CD4-positive, CD25-positive, alpha-beta regulatory T cell (primary cell): ENCODE data around the gene PTGER4. TPM values are rescaled to one million over a fixed set of nuclear protein-coding genes. Genes with fewer than 3 reads are reported as not detected.
A peak's percentile ranks its signal among the peaks of the same experiment; 100 is the strongest.
"Not testable (repeated sequence)": the region's sequence is repeated elsewhere in the genome, so short reads cannot be mapped to it uniquely, and the experiment has no call there.

ENCODE experiments used
- ATAC-seq, 2 donors: fragments of 150-1000 bp; cut with Tn5 transposase; one replicate each; pipeline ENCODE4 v1.10.0; 2021; ENCODE audit warnings: low read depth in 2 of 2, moderate number of reproducible peaks in 2 of 2, moderate library complexity in 1 of 2
- DNase-seq, 3 donors: peaks; one replicate each; pipeline versions ENCODE4 v3.0.0 to v3.0.0-alpha.2; 2012 to 2022; ENCODE audit warnings: mixed read lengths in 1 of 3
- H3K27ac ChIP-seq: one replicate; pipeline ENCODE4 v1.7.0; 2013; ENCODE audit warnings: mild to moderate bottlenecking, low read length; ENCODE audit not compliant: insufficient read depth, poor library complexity, severe bottlenecking
- H3K27me3 ChIP-seq: one replicate; pipeline ENCODE4 v1.7.0; 2013; ENCODE audit warnings: low read length; ENCODE audit not compliant: control insufficient read depth, insufficient read depth
- H3K36me3 ChIP-seq: one replicate; pipeline ENCODE4 v1.7.0; 2013; ENCODE audit warnings: mild to moderate bottlenecking, low read length, moderate library complexity; ENCODE audit not compliant: control insufficient read depth, insufficient read depth
- H3K4me1 ChIP-seq: 2 replicates; pipeline ENCODE4 v1.7.0; 2013; ENCODE audit warnings: mild to moderate bottlenecking, low read length; ENCODE audit not compliant: insufficient read depth, control insufficient read depth, poor library complexity, severe bottlenecking
- H3K4me3 ChIP-seq: one replicate; pipeline ENCODE4 v1.7.0; 2013; ENCODE audit warnings: low read depth, mild to moderate bottlenecking, low read length, moderate library complexity
- H3K9me3 ChIP-seq, 2 experiments: 1 replicate in 1 of 2; 2 replicates in 1 of 2; pipeline ENCODE4 v1.7.0; 2013; ENCODE audit warnings: low read length in 2 of 2, mild to moderate bottlenecking in 1 of 2, moderate library complexity in 1 of 2; ENCODE audit not compliant: control insufficient read depth in 2 of 2
- H3K27ac Mint-ChIP-seq, 3 donors: one replicate each; pipeline ENCODE4 v1.8.0; 2020 to 2022; ENCODE audit warnings: mild to moderate bottlenecking in 3 of 3, mixed read lengths in 3 of 3, moderate library complexity in 2 of 3
- H3K27me3 Mint-ChIP-seq: one replicate; pipeline ENCODE4 v1.8.0; 2022; ENCODE audit warnings: mild to moderate bottlenecking, mixed read lengths
- H3K36me3 Mint-ChIP-seq: one replicate; pipeline ENCODE4 v1.8.0; 2020; ENCODE audit warnings: mixed read lengths
- H3K4me1 Mint-ChIP-seq, 4 donors: one replicate each; pipeline ENCODE4 v1.8.0; 2020 to 2022; ENCODE audit warnings: mixed read lengths in 4 of 4, mild to moderate bottlenecking in 1 of 4
- H3K4me3 Mint-ChIP-seq, 4 donors: one replicate each; pipeline ENCODE4 v1.8.0; 2020 to 2022; ENCODE audit warnings: mild to moderate bottlenecking in 4 of 4, mixed read lengths in 4 of 4, moderate library complexity in 3 of 4
- H3K9me3 Mint-ChIP-seq, 7 donors: one replicate each; pipeline ENCODE4 v1.8.0; 2020 to 2022; ENCODE audit warnings: mixed read lengths in 7 of 7, mild to moderate bottlenecking in 3 of 7, moderate library complexity in 2 of 7
- polyA plus RNA-seq, 4 donors: library from polyadenylated mRNA; unstranded; fragments of 300-500 nt; fragmentation: Illumina TruSeq; gene quantifications; one replicate each; pipeline ENCODE4 v1.2.3, GENCODE V29; 2021
- total RNA-seq: library from RNA; stranded (reverse); gene quantifications from one replicate; pipeline ENCODE4 v1.2.3, GENCODE V29; 2022

PTGER4 gene
- total RNA-seq (343 TPM), polyA plus RNA-seq (10 to 100 TPM; 17.2 to 37.6 (median 24.3) TPM)

DNA sequence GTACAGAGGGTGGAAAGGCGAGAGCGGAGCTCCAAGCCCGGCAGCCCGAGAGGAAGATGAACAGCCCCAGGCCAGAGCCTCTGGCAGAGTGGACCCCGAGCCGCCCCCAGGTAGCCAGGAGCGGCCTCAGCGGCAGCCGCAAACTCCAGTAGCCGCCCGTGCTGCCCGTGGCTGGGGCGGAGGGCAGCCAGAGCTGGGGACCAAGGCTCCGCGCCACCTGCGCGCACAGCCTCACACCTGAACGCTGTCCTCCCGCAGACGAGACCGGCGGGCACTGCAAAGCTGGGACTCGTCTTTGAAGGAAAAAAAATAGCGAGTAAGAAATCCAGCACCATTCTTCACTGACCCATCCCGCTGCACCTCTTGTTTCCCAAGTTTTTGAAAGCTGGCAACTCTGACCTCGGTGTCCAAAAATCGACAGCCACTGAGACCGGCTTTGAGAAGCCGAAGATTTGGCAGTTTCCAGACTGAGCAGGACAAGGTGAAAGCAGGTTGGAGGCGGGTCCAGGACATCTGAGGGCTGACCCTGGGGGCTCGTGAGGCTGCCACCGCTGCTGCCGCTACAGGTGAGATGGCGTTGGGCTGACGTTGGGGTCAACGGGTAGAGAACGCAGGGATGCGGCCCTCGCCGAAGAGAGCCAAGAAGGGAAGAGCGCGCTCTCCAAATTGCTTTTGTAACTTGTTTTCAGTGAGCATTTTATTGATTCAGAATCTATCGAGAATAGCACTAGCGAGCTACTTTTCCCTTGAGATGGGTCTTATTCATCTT lies at the start of gene PTGER4:
PTGER4 (plus strand) TSS at position 3 of the 769 bp plus-strand sequence. CDS start 1,079 bp downstream, outside the sequence.
- Mint-ChIP-seq H3K4me3 (peak within 1 kb of the TSS; percentile 90 to 98 (median 96)), H3K4me1 (peaks cover 31 to 59% (median 45%) of the 10 kb centered on the region in 4 donors), H3K9me3 (no peaks in the 10 kb centered on the region), H3K27ac (peak within 1 kb of the TSS; percentile 90 to 98 (median 93)), H3K36me3 (peaks cover 3% of the 10 kb centered on the region), H3K27me3 (no peaks in the 10 kb centered on the region)
- Histone ChIP-seq H3K27ac (peak within 1 kb of the TSS; percentile 90), H3K4me1 (peaks cover 55% of the 10 kb centered on the region), H3K27me3 (no peaks in the 10 kb centered on the region), H3K36me3 (peaks cover 11% of the 10 kb centered on the region), H3K4me3 (peak within 1 kb of the TSS; percentile 100), H3K9me3 (no peaks in the 10 kb centered on the region)
- ATAC-seq (peak in 1 of 2 donors; percentile 5), DNase-seq (peak in 2 of 3 donors; percentile 19 to 46)

GRCh38 chr5:40630126-40630525 lies 49.6 kb upstream of the PTGER4 start:
- H3K36me3 Mint-ChIP-seq = no peaks in the 10 kb centered on the region
- H3K4me1 ChIP-seq = no peaks in the 10 kb centered on the region
- H3K27me3 ChIP-seq = no peaks in the 10 kb centered on the region
- peaks cover 0 to 2% (median 0%) of the 10 kb centered on the region in 4 donors for H3K4me1 Mint-ChIP-seq
- no peak overlapping the region for H3K27ac ChIP-seq
- H3K27ac Mint-ChIP-seq = no peak overlapping the region
- no peak overlapping the region for H3K4me3 ChIP-seq
- H3K9me3 ChIP-seq = no peaks in the 10 kb centered on the region
- ATAC-seq (no peak), DNase-seq (no peak)
- no peak overlapping the region for H3K4me3 Mint-ChIP-seq
- H3K9me3 Mint-ChIP-seq = peaks cover 0 to 2% (median 0%) of the 10 kb centered on the region in 7 donors
- no peaks in the 10 kb centered on the region for H3K36me3 ChIP-seq
- H3K27me3 Mint-ChIP-seq = peaks cover 6% of the 10 kb centered on the region

GRCh38 chr5:40631236-40631635 lies 48.5 kb upstream of the PTGER4 start:
- H3K27me3 ChIP-seq = no peaks in the 10 kb centered on the region
- no peak overlapping the region for H3K4me3 ChIP-seq
- H3K4me3 Mint-ChIP-seq = no peak overlapping the region
- H3K27ac Mint-ChIP-seq = no peak overlapping the region
- peaks cover 0 to 7% (median 1%) of the 10 kb centered on the region in 7 donors for H3K9me3 Mint-ChIP-seq
- no peak overlapping the region for H3K27ac ChIP-seq
- H3K36me3 ChIP-seq = no peaks in the 10 kb centered on the region
- DNase-seq (no peak), ATAC-seq (no peak)
- H3K4me1 ChIP-seq = no peaks in the 10 kb centered on the region
- no peaks in the 10 kb centered on the region for H3K9me3 ChIP-seq
- peaks cover 6% of the 10 kb centered on the region for H3K27me3 Mint-ChIP-seq
- H3K36me3 Mint-ChIP-seq = no peaks in the 10 kb centered on the region
- H3K4me1 Mint-ChIP-seq = no peaks in the 10 kb centered on the region

DNA sequence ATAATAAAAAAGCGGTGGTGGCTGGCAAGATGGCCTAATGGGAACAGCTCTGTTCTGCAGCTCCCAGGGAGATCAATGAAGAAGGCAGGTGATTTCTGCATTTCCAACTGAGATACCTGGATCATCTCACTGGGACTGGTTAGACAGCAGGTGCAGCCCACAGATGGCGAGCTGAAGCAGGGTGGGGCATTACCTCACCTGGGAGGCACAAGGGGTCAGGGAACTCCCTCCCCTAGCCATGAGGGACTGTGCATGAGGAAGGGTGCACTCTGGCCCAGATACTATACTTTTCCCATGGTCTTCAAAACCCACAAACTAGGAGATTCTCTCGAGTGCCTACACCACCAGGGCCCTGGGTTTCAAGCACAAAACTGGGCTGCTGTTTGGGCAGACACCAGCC lies 45.6 kb upstream of the PTGER4 start:
- no peak overlapping the region for H3K27ac Mint-ChIP-seq
- H3K4me3 Mint-ChIP-seq = no peak overlapping the region
- Histone ChIP-seq H3K27me3 (no peaks in the 10 kb centered on the region), H3K36me3 (no peaks in the 10 kb centered on the region), H3K4me3 (no peak overlapping the region), H3K4me1 (no peaks in the 10 kb centered on the region), H3K27ac (no peak overlapping the region), H3K9me3 (no peaks in the 10 kb centered on the region)
- H3K27me3 Mint-ChIP-seq = peaks cover 6% of the 10 kb centered on the region
- ATAC-seq = no peak
- H3K36me3 Mint-ChIP-seq = peaks cover 21% of the 10 kb centered on the region
- H3K9me3 Mint-ChIP-seq = peaks cover 0 to 29% (median 8%) of the 10 kb centered on the region in 7 donors
- DNase-seq = no peak
- no peaks in the 10 kb centered on the region for H3K4me1 Mint-ChIP-seq

DNA sequence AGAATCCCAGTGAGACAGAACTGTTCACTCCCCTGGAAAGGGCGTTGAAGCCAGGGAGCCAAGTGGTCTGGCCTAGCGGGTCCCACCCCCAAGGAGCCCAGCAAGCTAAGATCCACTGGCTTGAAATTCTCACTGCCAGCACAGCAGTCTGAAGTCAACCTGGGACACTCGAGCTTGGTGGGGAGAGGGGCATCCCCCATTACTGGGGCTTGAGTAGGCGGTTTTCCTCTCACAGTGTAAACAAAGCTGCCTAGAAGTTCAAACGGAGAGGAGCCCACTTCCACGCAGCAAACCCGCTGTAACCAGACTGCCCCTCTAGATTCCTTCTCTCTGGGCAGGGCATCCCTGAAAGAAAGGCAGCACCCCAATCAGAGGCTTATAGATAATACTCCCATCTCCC lies 45.1 kb upstream of the PTGER4 start:
- no peaks in the 10 kb centered on the region for H3K4me1 ChIP-seq
- Mint-ChIP-seq H3K4me3 (no peak overlapping the region), H3K27ac (no peak overlapping the region), H3K36me3 (peaks cover 26% of the 10 kb centered on the region), H3K9me3 (peaks cover 0 to 29% (median 9%) of the 10 kb centered on the region in 7 donors), H3K27me3 (peaks cover 6% of the 10 kb centered on the region), H3K4me1 (no peaks in the 10 kb centered on the region)
- no peaks in the 10 kb centered on the region for H3K36me3 ChIP-seq
- no peaks in the 10 kb centered on the region for H3K27me3 ChIP-seq
- no peak overlapping the region for H3K4me3 ChIP-seq
- DNase-seq = no peak
- H3K27ac ChIP-seq = no peak overlapping the region
- no peak for ATAC-seq
- H3K9me3 ChIP-seq = no peaks in the 10 kb centered on the region

DNA sequence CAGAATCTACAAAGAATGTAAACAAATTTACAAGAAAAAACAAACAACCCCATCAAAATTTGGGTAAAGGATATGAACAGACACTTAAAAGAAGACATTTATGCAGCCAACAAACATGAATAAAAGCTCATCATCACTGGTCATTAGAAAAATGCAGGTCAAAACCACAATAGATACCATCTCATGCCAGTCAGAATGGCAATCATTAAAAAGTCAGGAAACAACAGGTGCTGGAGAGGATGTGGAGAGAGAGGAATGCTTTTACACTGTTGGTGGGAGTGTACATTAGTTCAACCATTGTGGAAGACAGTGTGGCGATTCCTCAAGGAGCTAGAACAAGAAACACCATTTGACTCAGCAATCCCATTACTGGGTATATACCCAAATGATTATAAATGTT lies 40.2 kb upstream of the PTGER4 start:
- H3K27ac Mint-ChIP-seq, H3K27me3 Mint-ChIP-seq, H3K9me3 ChIP-seq, H3K4me3 Mint-ChIP-seq, DNase-seq, H3K27ac ChIP-seq, H3K4me1 ChIP-seq, H3K4me3 ChIP-seq, H3K27me3 ChIP-seq, ATAC-seq, H3K36me3 ChIP-seq, H3K4me1 Mint-ChIP-seq: not testable (repeated sequence)
- peaks cover 26% of the 10 kb centered on the region for H3K36me3 Mint-ChIP-seq
- peaks cover 0 to 29% (median 9%) of the 10 kb centered on the region in 7 donors for H3K9me3 Mint-ChIP-seq

- Histone ChIP-seq H3K9me3 (no peaks in the 10 kb centered on the region), H3K27ac (no peak overlapping the region), H3K4me1 (peaks cover 17% of the 10 kb centered on the region), H3K4me3 (no peak overlapping the region), H3K27me3 (no peaks in the 10 kb centered on the region), H3K36me3 (no peaks in the 10 kb centered on the region)
- Mint-ChIP-seq H3K27ac (no peak overlapping the region), H3K4me1 (peaks cover 18 to 31% (median 19%) of the 10 kb centered on the region in 4 donors), H3K36me3 (no peaks in the 10 kb centered on the region), H3K27me3 (no peaks in the 10 kb centered on the region), H3K9me3 (peaks cover 0 to 5% (median 0%) of the 10 kb centered on the region in 7 donors), H3K4me3 (no peak overlapping the region)
- DNase-seq (no peak), ATAC-seq (no peak)
Observed at GRCh38 chr5:40646266-40646665, 33.4 kb upstream of the PTGER4 start.

GRCh38 chr5:40648150-40648549 lies 31.6 kb upstream of the PTGER4 start:
- H3K9me3 ChIP-seq = no peaks in the 10 kb centered on the region
- no peaks in the 10 kb centered on the region for H3K27me3 ChIP-seq
- ATAC-seq (no peak), DNase-seq (no peak)
- H3K27me3 Mint-ChIP-seq = no peaks in the 10 kb centered on the region
- H3K9me3 Mint-ChIP-seq = peaks cover 0 to 5% (median 0%) of the 10 kb centered on the region in 7 donors
- no peaks in the 10 kb centered on the region for H3K36me3 ChIP-seq
- peak overlapping the region in 1 of 4 donors; percentile 10 for H3K4me3 Mint-ChIP-seq
- no peaks in the 10 kb centered on the region for H3K36me3 Mint-ChIP-seq
- H3K27ac ChIP-seq = no peak overlapping the region
- H3K4me3 ChIP-seq = no peak overlapping the region
- H3K27ac Mint-ChIP-seq = no peak overlapping the region
- peaks cover 27% of the 10 kb centered on the region for H3K4me1 ChIP-seq
- H3K4me1 Mint-ChIP-seq = peaks cover 24 to 42% (median 28%) of the 10 kb centered on the region in 4 donors
